NK-92 (cell line): ENCODE data around the gene IQGAP3.
"Not testable (repeated sequence)": the region's sequence is repeated elsewhere in the genome, so short reads cannot be mapped to it uniquely, and the experiment has no call there.

Experiments
- DNase-seq: peaks from one replicate; lab custom pipeline; 2025; ENCODE audit not compliant: unreplicated experiment; lab: John Stamatoyannopoulos, UW

IQGAP3 gene

GRCh38 chr1:156571261-156571852, 1.0 kb downstream of the IQGAP3 start:
- no peak for DNase-seq

- DNase-seq: no peak
Observed at GRCh38 chr1:156566436-156566835, 5.9 kb downstream of the IQGAP3 start.

GRCh38 chr1:156565519-156565918, 6.8 kb downstream of the IQGAP3 start:
- no peak for DNase-seq

GRCh38 chr1:156560585-156561163, 11.7 kb downstream of the IQGAP3 start:
- no peak for DNase-seq

GRCh38 chr1:156559797-156560385, 12.5 kb downstream of the IQGAP3 start:
- DNase-seq: no peak

GRCh38 chr1:156559086-156559796, 13.1 kb downstream of the IQGAP3 start:
- no peak for DNase-seq

GRCh38 chr1:156556354-156556753, 16.0 kb downstream of the IQGAP3 start:
- no peak for DNase-seq

- DNase-seq: no peak
Observed at GRCh38 chr1:156555715-156556114, 16.6 kb downstream of the IQGAP3 start.

- DNase-seq: no peak
Observed at GRCh38 chr1:156554971-156555370, 17.4 kb downstream of the IQGAP3 start.

GRCh38 chr1:156553860-156554485, 18.4 kb downstream of the IQGAP3 start:
- no peak for DNase-seq

GRCh38 chr1:156552937-156553336, 19.4 kb downstream of the IQGAP3 start:
- not testable (repeated sequence) for DNase-seq

- no peak for DNase-seq
Observed at GRCh38 chr1:156552518-156552917, 19.8 kb downstream of the IQGAP3 start.

GRCh38 chr1:156551869-156552268, 20.5 kb downstream of the IQGAP3 start:
- no peak for DNase-seq

- no peak for DNase-seq
Observed at GRCh38 chr1:156551066-156551643, 21.2 kb downstream of the IQGAP3 start.

GRCh38 chr1:156550346-156550745, 22.0 kb downstream of the IQGAP3 start:
- DNase-seq: no peak

GRCh38 chr1:156549831-156550230, 22.5 kb downstream of the IQGAP3 start:
- DNase-seq: no peak

GRCh38 chr1:156549390-156549789, 23.0 kb downstream of the IQGAP3 start:
- no peak for DNase-seq

GRCh38 chr1:156547982-156548381, 24.4 kb downstream of the IQGAP3 start:
- DNase-seq: no peak

GRCh38 chr1:156547434-156547833, 24.9 kb downstream of the IQGAP3 start:
- no peak for DNase-seq

GRCh38 chr1:156546267-156546666, 26.1 kb downstream of the IQGAP3 start:
- DNase-seq: no peak

- DNase-seq: no peak
Observed at GRCh38 chr1:156544592-156545102, 27.7 kb downstream of the IQGAP3 start.
